ENCODE data around the gene TCL1B.

GRCh38 chr14:95696741-95697140 lies 10.5 kb downstream of the TCL1B start:
- TF ChIP-seq CTCF (IDR thresholded peaks at IDR 0.05) (no peak), POLR2AphosphoS5 (IDR thresholded peaks at IDR 0.05; ENCODE audit: low read depth, low read length) (no peak)

All from Panc1 (cell line).